GM23248 (cell line): ENCODE data around the gene MAPK10. TPM values are rescaled to one million over a fixed set of nuclear protein-coding genes. Genes with fewer than 3 reads are reported as not detected.
A peak's percentile ranks its signal among the peaks of the same experiment; 100 is the strongest.

Experiments
- DNase-seq: peaks from one replicate; pipeline ENCODE4 v3.0.0-alpha.2; 2015
- H2AFZ ChIP-seq: fragments of 200-600 bp; sonication (generic); 2 replicates; pipeline ENCODE4 v1.6.1; 2016; ENCODE audit warnings: antibody characterized with exemption
- H3F3A ChIP-seq: fragments of 200-600 bp; sonication (generic); 2 replicates; pipeline ENCODE4 v1.6.1; 2016; ENCODE audit warnings: mild to moderate bottlenecking, antibody characterized with exemption, mixed run types; ENCODE audit not compliant: insufficient read depth
- H3K27ac ChIP-seq: fragments of 200-600 bp; sonication (generic); 2 replicates; pipeline ENCODE4 v1.5.1; 2016; ENCODE audit warnings: mild to moderate bottlenecking
- H3K27me3 ChIP-seq: fragments of 200-600 bp; sonication (generic); replicated peaks from 2 replicates; pipeline ENCODE4 v1.6.1; 2016; ENCODE audit warnings: mild to moderate bottlenecking; ENCODE audit not compliant: insufficient read depth
- H3K36me3 ChIP-seq: fragments of 200-600 bp; sonication (generic); 2 replicates; pipeline ENCODE4 v1.6.1; 2016; ENCODE audit warnings: low read depth, mild to moderate bottlenecking
- H3K4me1 ChIP-seq: fragments of 200-600 bp; sonication (generic); 2 replicates; pipeline ENCODE4 v1.6.1; 2016; ENCODE audit warnings: mild to moderate bottlenecking; ENCODE audit not compliant: insufficient read depth
- H3K4me2 ChIP-seq: fragments of 200-600 bp; sonication (generic); one replicate; pipeline ENCODE4 v1.6.1; 2016; ENCODE audit warnings: mild to moderate bottlenecking; ENCODE audit not compliant: unreplicated experiment
- H3K4me3 ChIP-seq: fragments of 200-600 bp; sonication (generic); 2 replicates; pipeline ENCODE4 v1.5.1; 2016; ENCODE audit warnings: mild to moderate bottlenecking
- H3K79me2 ChIP-seq: fragments of 200-600 bp; sonication (generic); 2 replicates; pipeline ENCODE4 v1.6.1; 2016; ENCODE audit warnings: mild to moderate bottlenecking; ENCODE audit not compliant: insufficient read depth
- H3K9ac ChIP-seq: fragments of 200-600 bp; sonication (generic); 2 replicates; pipeline ENCODE4 v1.6.1; 2016; ENCODE audit warnings: mild to moderate bottlenecking
- H3K9me2 ChIP-seq: fragments of 200-600 bp; sonication (generic); 2 replicates; pipeline ENCODE4 v1.6.1; 2016; ENCODE audit warnings: mixed run types, mild to moderate bottlenecking, moderate library complexity; ENCODE audit not compliant: insufficient read depth
- H3K9me3 ChIP-seq: fragments of 200-600 bp; sonication (generic); one replicate; pipeline ENCODE4 v1.6.1; 2017; ENCODE audit warnings: low read depth
- H4K20me1 ChIP-seq: fragments of 200-600 bp; sonication (generic); 2 replicates; pipeline ENCODE4 v1.6.0; 2016; ENCODE audit not compliant: insufficient read depth
- EZH2 ChIP-seq: fragments of 200-600 bp; sonication (generic); IDR thresholded peaks from 2 replicates; pipeline ENCODE4 v1.6.1; 2018; ENCODE audit warnings: antibody characterized with exemption, mild to moderate bottlenecking; ENCODE audit not compliant: insufficient read depth, poor library complexity, severe bottlenecking
- EZH2phosphoT487 ChIP-seq: fragments of 200-600 bp; sonication (generic); IDR thresholded peaks from 2 replicates; pipeline ENCODE4 v1.6.1; 2018; ENCODE audit warnings: antibody characterized with exemption, moderate library complexity, mild to moderate bottlenecking, low read depth; ENCODE audit not compliant: insufficient read depth
- WGBS, 2 experiments: methylation state at CpG; one replicate each; pipeline ENCODE4 v1.1.6; 2015 to 2017; ENCODE audit warnings: low lambda C conversion rate in 2 of 2, low coverage in 1 of 2; ENCODE audit errors: missing lambda C conversion rate in 2 of 2; 5-methylcytosine and 5-hydroxymethylcytosine counted together
- in situ Hi-C: fragments of 300-500 bp; cut with MboI; formaldehyde crosslinking; loops from 2 replicates; pipeline ENCODE4 v1.15.0; 2020
- polyA plus RNA-seq: library from polyadenylated mRNA; unstranded; fragments of >200 nt; fragmentation: Nextera tagmentation; extraction: Ambion mirVana; gene quantifications from 2 replicates; pipeline ENCODE4 v1.2.1, GENCODE V29; 2016
- total RNA-seq: library from RNA; depleted of rRNA; stranded (reverse); fragments of >200 nt; shearing (Covaris generic); gene quantifications from 2 replicates; pipeline ENCODE4 v1.2.3, GENCODE V29; 2014

The MAPK10 gene
- total and polyA plus RNA-seq, 2 experiments from 2014 or later = 0.73 to 1.3 TPM

DNA sequence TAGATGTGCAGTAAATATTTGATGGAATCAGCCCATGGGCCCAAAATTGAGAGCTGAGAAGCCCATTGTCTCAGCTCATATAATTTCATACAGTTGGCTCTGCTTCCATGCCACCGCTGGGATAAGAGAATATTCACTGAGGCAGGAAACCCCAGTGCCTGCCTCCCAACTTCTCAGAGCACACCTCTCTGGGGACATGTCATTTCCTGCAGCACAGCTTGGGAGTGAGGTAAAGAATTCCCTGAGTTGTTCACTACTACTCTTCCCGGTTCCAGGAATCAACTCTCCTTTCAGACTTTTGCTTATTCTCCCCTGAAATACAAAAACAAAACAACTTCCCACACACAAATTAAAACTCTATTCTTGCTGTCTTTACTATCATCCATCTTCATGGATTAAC is 389.3 kb downstream of the MAPK10 start:
- H3K27me3 ChIP-seq = no peaks in the 10 kb centered on the region
- 67 to 68% methylated on average over 2 of the region's 2 CpGs for WGBS, 2 experiments

DNA sequence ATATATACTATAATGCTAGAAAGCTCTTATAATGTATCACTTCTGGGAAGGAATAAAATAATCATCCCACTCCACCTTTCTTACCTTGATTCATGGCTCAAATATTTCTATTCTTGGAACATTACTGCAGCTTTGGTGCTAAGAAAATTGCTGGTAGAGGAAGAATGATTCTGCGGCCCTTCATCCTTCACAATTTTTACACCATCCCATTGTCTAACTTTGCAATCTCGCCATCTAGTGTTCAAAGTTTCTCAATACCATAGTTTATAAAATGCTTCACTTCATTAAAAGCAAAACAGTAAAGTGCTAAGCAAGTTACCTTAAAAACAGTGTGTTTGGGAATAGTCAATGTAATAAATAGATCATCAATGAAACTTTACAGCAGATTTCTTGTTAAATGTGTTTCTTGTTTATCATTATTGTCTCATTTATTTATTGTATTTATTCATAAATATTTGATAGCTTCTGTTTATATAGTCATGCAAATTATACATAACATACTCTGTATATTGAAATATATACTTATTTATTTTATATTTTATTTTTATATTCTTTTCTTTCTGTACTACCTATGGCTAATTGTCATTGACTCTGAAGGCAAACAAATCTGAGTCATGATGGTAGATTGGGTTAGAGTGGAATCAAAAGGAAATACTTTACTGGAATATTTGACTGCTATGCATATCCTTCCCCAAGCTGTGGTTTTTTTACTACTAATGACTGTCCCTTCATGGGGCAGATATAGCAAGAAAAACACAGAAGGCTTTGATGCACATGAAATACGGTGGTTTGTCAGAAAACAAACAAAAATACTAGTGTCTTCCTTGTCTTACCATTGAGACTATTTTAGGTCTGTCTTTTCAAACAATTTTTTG is 390.7 kb downstream of the MAPK10 start:
- no peaks in the 10 kb centered on the region for H4K20me1 ChIP-seq
- no peak overlapping the region for H3K4me3 ChIP-seq
- H3K79me2 ChIP-seq = peaks cover 47% of the 10 kb centered on the region
- H3K9me2 ChIP-seq = no peaks in the 10 kb centered on the region
- DNase-seq = peak; percentile 86
- H3K4me1 ChIP-seq = peaks cover 67% of the 10 kb centered on the region
- no peak overlapping the region for H3K9ac ChIP-seq
- H3K36me3 ChIP-seq = 0 out of 2 replicates have a peak, but pooled peaks cover 2% of the 10 kb centered on the region
- H3F3A ChIP-seq = peaks cover 41% of the 10 kb centered on the region
- H2AFZ ChIP-seq = no peak overlapping the region
- H3K9me3 ChIP-seq = no peaks in the 10 kb centered on the region
- peak overlapping the region; percentile 59 for H3K4me2 ChIP-seq
- in situ Hi-C loops = loop anchor here (25.0 kb wide), 1 partner anchor 832 kb away; no protein-coding TSS in a partner anchor
- TF ChIP-seq EZH2phosphoT487 (no peak), EZH2 (no peak)
- 9% methylated on average over 3 of the region's 3 CpGs for WGBS, 2 experiments
- H3K27ac ChIP-seq = peak overlapping the region; percentile 50
- H3K27me3 ChIP-seq = no peaks in the 10 kb centered on the region

More for the DNA sequence above, 389.3 kb downstream of the MAPK10 start:
- Histone ChIP-seq H3K4me1 (peaks cover 63% of the 10 kb centered on the region), H3K4me3 (no peak overlapping the region), H3K4me2 (no peak overlapping the region), H3K36me3 (peaks cover 14% of the 10 kb centered on the region; the same call in 1 of the 2 replicates), H3K9me2 (no peaks in the 10 kb centered on the region), H3F3A (peaks cover 41% of the 10 kb centered on the region), H4K20me1 (no peaks in the 10 kb centered on the region), H3K9me3 (no peaks in the 10 kb centered on the region), H3K9ac (no peak overlapping the region), H2AFZ (no peak overlapping the region), H3K27ac (no peak overlapping the region), H3K79me2 (peaks cover 41% of the 10 kb centered on the region)
- in situ Hi-C loops = loop anchor here (25.0 kb wide), 1 partner anchor 833 kb away; no protein-coding TSS in a partner anchor
- TF ChIP-seq EZH2 (no peak), EZH2phosphoT487 (no peak)
- DNase-seq = no peak

DNA sequence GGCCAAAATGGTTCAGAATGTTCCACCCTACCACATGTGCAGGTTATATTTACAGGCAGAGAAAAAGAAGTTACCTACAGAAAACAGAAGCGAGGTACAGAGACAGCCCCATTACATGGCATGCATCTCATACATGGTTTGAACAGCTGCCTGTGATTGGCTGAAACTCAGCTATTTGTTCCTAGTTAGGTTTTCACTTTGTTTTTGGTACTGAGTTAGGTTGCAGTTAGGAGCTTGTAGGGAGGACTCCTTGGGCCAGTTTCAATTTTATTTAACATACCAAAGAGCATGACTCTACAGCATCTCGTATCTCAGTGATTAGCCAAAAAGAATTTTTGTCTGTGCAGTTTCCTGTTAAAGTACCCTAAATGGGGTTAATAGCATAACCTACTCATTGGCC is 392.0 kb downstream of the MAPK10 start:
- no peak overlapping the region for H3K4me3 ChIP-seq
- H3K27ac ChIP-seq = peak overlapping the region; percentile 50
- H3F3A ChIP-seq = peaks cover 38% of the 10 kb centered on the region
- no peak overlapping the region for H2AFZ ChIP-seq
- H3K9ac ChIP-seq = no peak overlapping the region
- no peak for TF ChIP-seq EZH2
- TF ChIP-seq EZH2phosphoT487 = no peak
- H3K27me3 ChIP-seq = no peaks in the 10 kb centered on the region
- H4K20me1 ChIP-seq = no peaks in the 10 kb centered on the region
- 46 to 50% methylated on average over 2 of the region's 2 CpGs for WGBS, 2 experiments
- peaks cover 59% of the 10 kb centered on the region for H3K79me2 ChIP-seq
- DNase-seq = peak; percentile 53
- in situ Hi-C loops = loop anchor here (25.0 kb wide), 1 partner anchor 831 kb away; no protein-coding TSS in a partner anchor
- no peaks in the 10 kb centered on the region for H3K9me2 ChIP-seq
- H3K9me3 ChIP-seq = no peaks in the 10 kb centered on the region
- H3K36me3 ChIP-seq = no peaks in the 10 kb centered on the region
- peak overlapping the region; percentile 59 for H3K4me2 ChIP-seq
- H3K4me1 ChIP-seq = peaks cover 76% of the 10 kb centered on the region

DNA sequence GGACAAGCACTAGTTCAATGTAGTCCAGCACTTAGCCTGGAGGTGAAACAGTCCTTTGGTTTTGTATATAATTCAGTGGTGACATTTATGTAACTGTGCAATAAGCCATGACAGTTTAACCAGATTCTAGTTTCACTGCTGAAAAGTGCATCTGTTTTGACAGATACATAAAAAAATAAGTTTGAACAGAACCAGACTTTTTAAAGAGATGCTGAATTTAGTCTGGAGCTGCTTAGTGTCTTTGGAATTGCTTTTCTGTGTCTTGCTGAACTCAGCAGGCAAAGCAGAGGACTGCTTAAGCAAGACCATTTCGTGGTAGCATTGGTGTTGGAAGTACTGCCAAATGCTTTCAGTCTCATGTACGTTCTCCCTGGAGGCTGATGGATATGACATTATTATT is 393.5 kb downstream of the MAPK10 start:
- peak overlapping the region; percentile 24 for H3K4me2 ChIP-seq

More for the DNA sequence above, 393.5 kb downstream of the MAPK10 start:
- Histone ChIP-seq H3K4me1 (peaks cover 78% of the 10 kb centered on the region), H3K27me3 (no peaks in the 10 kb centered on the region), H3K4me3 (no peak overlapping the region), H3K9ac (no peak overlapping the region), H3K79me2 (peaks cover 72% of the 10 kb centered on the region), H3K9me2 (no peaks in the 10 kb centered on the region), H3K36me3 (no peaks in the 10 kb centered on the region), H3K9me3 (no peaks in the 10 kb centered on the region), H2AFZ (no peak overlapping the region), H3F3A (peaks cover 37% of the 10 kb centered on the region), H4K20me1 (no peaks in the 10 kb centered on the region), H3K27ac (no peak overlapping the region)
- WGBS, 2 experiments = 10 to 27% methylated on average over 2 of the region's 2 CpGs
- TF ChIP-seq EZH2 = no peak
- no peak for TF ChIP-seq EZH2phosphoT487
- peak; percentile 47 for DNase-seq
- in situ Hi-C loops = loop anchor here (25.0 kb wide), 1 partner anchor 829 kb away; no protein-coding TSS in a partner anchor
